PC-9 (cell line): ENCODE results near the gene MAGEA2B. TPM values are rescaled to one million over a fixed set of nuclear protein-coding genes. Genes with fewer than 3 reads are reported as not detected.
"Not testable (repeated sequence)": the region's sequence is repeated elsewhere in the genome, so short reads cannot be mapped to it uniquely, and the experiment has no call there.

ENCODE experiments used
- BruUV-seq: library from RNA; stranded (reverse); fragments of 400-500 nt; replicated peaks from 2 replicates; lab custom pipeline; 2021; lab: Mats Ljungman, UMichigan
- CTCF ChIA-PET: fragments of 300-600 bp; sonication (Branson Sonifier 250); formaldehyde crosslinking; loops from one replicate; lab custom pipeline; 2022; ENCODE audit warnings: antibody characterized with exemption; lab: Charles Lee
- POLR2A ChIA-PET: fragments of 300-600 bp; sonication (Branson Sonifier 250); formaldehyde crosslinking; loops from one replicate; lab custom pipeline; 2022; ENCODE audit warnings: antibody characterized with exemption; ENCODE audit not compliant: unreplicated experiment; lab: Charles Lee
- DNase-seq, 2 experiments: peaks; one replicate each; pipeline versions ENCODE4 v3.0.0 to v3.0.0-alpha.2; 2015 to 2022; ENCODE audit warnings: mixed read lengths in 1 of 2
- H2AFZ ChIP-seq: fragments of 200-600 bp; sonication (generic); 2 replicates; pipeline ENCODE4 v1.8.1; 2017; ENCODE audit warnings: antibody characterized with exemption
- H3F3A ChIP-seq: fragments of 200-600 bp; sonication (generic); 2 replicates; pipeline ENCODE4 v1.8.1; 2017; ENCODE audit warnings: antibody characterized with exemption, mild to moderate bottlenecking, low read depth; ENCODE audit not compliant: insufficient read depth
- H3K27ac ChIP-seq: fragments of 200-600 bp; sonication (generic); 2 replicates; pipeline ENCODE4 v1.6.1; 2016; ENCODE audit warnings: mixed run types
- H3K27me3 ChIP-seq: fragments of 200-600 bp; sonication (generic); 2 replicates; pipeline ENCODE4 v1.6.1; 2016; ENCODE audit warnings: low read depth, mixed run types; ENCODE audit not compliant: insufficient read depth
- H3K36me3 ChIP-seq: fragments of 200-600 bp; sonication (generic); 2 replicates; pipeline ENCODE4 v1.6.1; 2016; ENCODE audit warnings: low read depth, mixed run types
- H3K4me1 ChIP-seq: fragments of 200-600 bp; sonication (generic); replicated peaks from 2 replicates; pipeline ENCODE4 v1.6.1; 2016; ENCODE audit warnings: mixed run types; ENCODE audit not compliant: insufficient read depth
- H3K4me2 ChIP-seq: fragments of 200-600 bp; sonication (generic); 2 replicates; pipeline ENCODE4 v1.6.1; 2017; ENCODE audit warnings: mixed run types
- H3K4me3 ChIP-seq: fragments of 200-600 bp; sonication (generic); 2 replicates; pipeline ENCODE4 v1.6.1; 2016; ENCODE audit warnings: mixed run types
- H3K79me2 ChIP-seq: fragments of 200-600 bp; sonication (generic); 2 replicates; pipeline ENCODE4 v1.6.1; 2017; ENCODE audit warnings: low read depth, mixed run types
- H3K9me2 ChIP-seq: fragments of 200-600 bp; sonication (generic); 2 replicates; pipeline ENCODE4 v1.8.1; 2017; ENCODE audit warnings: mild to moderate bottlenecking; ENCODE audit not compliant: insufficient read depth
- H3K9me3 ChIP-seq: fragments of 200-600 bp; sonication (generic); 2 replicates; pipeline ENCODE4 v1.8.1; 2016; ENCODE audit warnings: low read depth; ENCODE audit not compliant: insufficient read depth
- H4K20me1 ChIP-seq: fragments of 200-600 bp; sonication (generic); 2 replicates; pipeline ENCODE4 v1.8.1; 2017; ENCODE audit not compliant: insufficient read depth
- intact Hi-C: fragments of 100-400 bp; cut with micrococcal nuclease; formaldehyde crosslinking; loops from one replicate; pipeline ENCODE4 v1.10.0; 2022; ENCODE audit not compliant: unreplicated experiment
- total RNA-seq: library from RNA; stranded (reverse); gene quantifications from 2 replicates; pipeline ENCODE4 v1.2.3, GENCODE V29; 2021

Gene MAGEA2B
- total RNA-seq, 1 experiment from 2014 or later: 30.1 TPM

- H2AFZ ChIP-seq, BruUV-seq, H3K4me2 ChIP-seq, H3K9me2 ChIP-seq, CTCF ChIA-PET, H3K79me2 ChIP-seq, H3K4me1 ChIP-seq, intact Hi-C loops, DNase-seq, H3K36me3 ChIP-seq, H3F3A ChIP-seq, H3K4me3 ChIP-seq, H3K27ac ChIP-seq, POLR2A ChIA-PET, H3K9me3 ChIP-seq, H3K27me3 ChIP-seq, H4K20me1 ChIP-seq: not testable (repeated sequence)
Measured at GRCh38 chrX:152758918-152759317, 44.5 kb downstream of the MAGEA2B start, which contains the start of gene CSAG3. CSAG3 (plus strand) TSS chrX:152759218.

- H3K36me3 ChIP-seq, CTCF ChIA-PET, H3K9me2 ChIP-seq, H3F3A ChIP-seq, H3K4me2 ChIP-seq, H3K9me3 ChIP-seq, BruUV-seq, H3K79me2 ChIP-seq, POLR2A ChIA-PET, H3K27me3 ChIP-seq, DNase-seq, H3K4me3 ChIP-seq, intact Hi-C loops, H2AFZ ChIP-seq, H4K20me1 ChIP-seq, H3K27ac ChIP-seq, H3K4me1 ChIP-seq: not testable (repeated sequence)
Measured at GRCh38 chrX:152759544-152759943, 45.1 kb downstream of the MAGEA2B start.

- CTCF ChIA-PET, H3K4me3 ChIP-seq, H2AFZ ChIP-seq, H3K4me1 ChIP-seq, H3K9me3 ChIP-seq, H3K4me2 ChIP-seq, H3K27me3 ChIP-seq, H3K9me2 ChIP-seq, H3F3A ChIP-seq, BruUV-seq, POLR2A ChIA-PET, H3K36me3 ChIP-seq, H3K27ac ChIP-seq, intact Hi-C loops, H4K20me1 ChIP-seq, DNase-seq, H3K79me2 ChIP-seq: not testable (repeated sequence)
Measured at GRCh38 chrX:152761582-152761981, 47.2 kb downstream of the MAGEA2B start.

- H3K9me3 ChIP-seq, intact Hi-C loops, POLR2A ChIA-PET, H3K4me2 ChIP-seq, H3K9me2 ChIP-seq, H3K79me2 ChIP-seq, H2AFZ ChIP-seq, H3K36me3 ChIP-seq, H3F3A ChIP-seq, H3K4me3 ChIP-seq, H3K4me1 ChIP-seq, H3K27ac ChIP-seq, H4K20me1 ChIP-seq, H3K27me3 ChIP-seq: not testable (repeated sequence)
- DNase-seq: peak in 1 of 2 experiments; percentile 20
- CTCF ChIA-PET: interaction anchor here (0.6 kb wide), 1 partner anchor 113 kb away, joined by 3 read pairs; no protein-coding TSS in a partner anchor
- TSS peak; percentile 64 for BruUV-seq
Measured at GRCh38 chrX:152766562-152766961, 52.1 kb downstream of the MAGEA2B start.

Other genes starting within 250 kb of the MAGEA2B start
- not detected in 2 replicates for gene GABRQ, start 76.7 kb upstream of the MAGEA2B start, total RNA-seq
- 133 and 135 TPM in 2 replicates for gene MAGEA3, start 15.8 kb upstream of the MAGEA2B start, total RNA-seq
- not detected in 2 replicates for gene CSAG2, start 5.4 kb upstream of the MAGEA2B start, total RNA-seq
- gene CSAG1, start 19.1 kb downstream of the MAGEA2B start, total RNA-seq: 33.2 and 36.5 TPM in 2 replicates
- 17.2 and 24.2 TPM in 2 replicates for gene MAGEA12, start 19.1 kb downstream of the MAGEA2B start, total RNA-seq
- gene MAGEA2, start 39.2 kb downstream of the MAGEA2B start, total RNA-seq: 16.2 and 18.7 TPM in 2 replicates
- gene CSAG3, start 44.6 kb downstream of the MAGEA2B start, total RNA-seq: 41.6 and 52.9 TPM in 2 replicates
- gene MAGEA6, start 55.1 kb downstream of the MAGEA2B start, total RNA-seq: 116 and 122 TPM in 2 replicates
- gene CETN2, start 116.1 kb downstream of the MAGEA2B start, total RNA-seq: 66.9 and 78.6 TPM in 2 replicates
- gene NSDHL, start 116.4 kb downstream of the MAGEA2B start, total RNA-seq: 40.9 and 55.1 TPM in 2 replicates
- 40.6 and 42.8 TPM in 2 replicates for gene ZNF185, start 183.4 kb downstream of the MAGEA2B start, total RNA-seq